Kidney tubule cell (primary cell): ENCODE results near the gene FOXN1.
"Not testable (repeated sequence)": the region's sequence is repeated elsewhere in the genome, so short reads cannot be mapped to it uniquely, and the experiment has no call there.

Source experiments
- DNase-seq: peaks from one replicate; pipeline ENCODE4 v3.0.0-alpha.2; 2018; ENCODE audit warnings: low spot score

The FOXN1 gene

GRCh38 chr17:28500712-28501379, 5.3 kb upstream of the FOXN1 start:
- peak; percentile 29 for DNase-seq

- no peak for DNase-seq
Observed at GRCh38 chr17:28501421-28502284, 4.5 kb upstream of the FOXN1 start.

GRCh38 chr17:28503420-28503819, 2.7 kb upstream of the FOXN1 start:
- DNase-seq: no peak

- DNase-seq: no peak
Observed at GRCh38 chr17:28506763-28507487, 777 bp downstream of the FOXN1 start.

- no peak for DNase-seq
Observed at GRCh38 chr17:28507567-28508203, 1.5 kb downstream of the FOXN1 start.

- DNase-seq: no peak
Observed at GRCh38 chr17:28508211-28508724, 2.1 kb downstream of the FOXN1 start.

GRCh38 chr17:28509789-28510188, 3.6 kb downstream of the FOXN1 start:
- DNase-seq: peak; percentile 35

- no peak for DNase-seq
Observed at GRCh38 chr17:28511858-28512461, 5.8 kb downstream of the FOXN1 start.

- no peak for DNase-seq
Observed at GRCh38 chr17:28513476-28513875, 7.3 kb downstream of the FOXN1 start.

GRCh38 chr17:28514561-28515002, 8.4 kb downstream of the FOXN1 start:
- DNase-seq: no peak

GRCh38 chr17:28515518-28515917, 9.4 kb downstream of the FOXN1 start:
- DNase-seq: no peak

- DNase-seq: no peak
Observed at GRCh38 chr17:28518132-28518531, 12.0 kb downstream of the FOXN1 start.

- no peak for DNase-seq
Observed at GRCh38 chr17:28518578-28518977, 12.4 kb downstream of the FOXN1 start.

- DNase-seq: no peak
Observed at GRCh38 chr17:28519236-28519635, 13.1 kb downstream of the FOXN1 start.

- DNase-seq: no peak
Observed at GRCh38 chr17:28520687-28521086, 14.5 kb downstream of the FOXN1 start.

GRCh38 chr17:28521311-28522085, 15.3 kb downstream of the FOXN1 start:
- DNase-seq: no peak

GRCh38 chr17:28522281-28522680, 16.1 kb downstream of the FOXN1 start:
- not testable (repeated sequence) for DNase-seq

GRCh38 chr17:28523186-28523585, 17.0 kb downstream of the FOXN1 start:
- no peak for DNase-seq

- DNase-seq: no peak
Observed at GRCh38 chr17:28523876-28524275, 17.7 kb downstream of the FOXN1 start.
